ENCODE data around the gene RBBP9.
A peak's percentile ranks its signal among the peaks of the same experiment; 100 is the strongest.

RBBP9 gene

DNA sequence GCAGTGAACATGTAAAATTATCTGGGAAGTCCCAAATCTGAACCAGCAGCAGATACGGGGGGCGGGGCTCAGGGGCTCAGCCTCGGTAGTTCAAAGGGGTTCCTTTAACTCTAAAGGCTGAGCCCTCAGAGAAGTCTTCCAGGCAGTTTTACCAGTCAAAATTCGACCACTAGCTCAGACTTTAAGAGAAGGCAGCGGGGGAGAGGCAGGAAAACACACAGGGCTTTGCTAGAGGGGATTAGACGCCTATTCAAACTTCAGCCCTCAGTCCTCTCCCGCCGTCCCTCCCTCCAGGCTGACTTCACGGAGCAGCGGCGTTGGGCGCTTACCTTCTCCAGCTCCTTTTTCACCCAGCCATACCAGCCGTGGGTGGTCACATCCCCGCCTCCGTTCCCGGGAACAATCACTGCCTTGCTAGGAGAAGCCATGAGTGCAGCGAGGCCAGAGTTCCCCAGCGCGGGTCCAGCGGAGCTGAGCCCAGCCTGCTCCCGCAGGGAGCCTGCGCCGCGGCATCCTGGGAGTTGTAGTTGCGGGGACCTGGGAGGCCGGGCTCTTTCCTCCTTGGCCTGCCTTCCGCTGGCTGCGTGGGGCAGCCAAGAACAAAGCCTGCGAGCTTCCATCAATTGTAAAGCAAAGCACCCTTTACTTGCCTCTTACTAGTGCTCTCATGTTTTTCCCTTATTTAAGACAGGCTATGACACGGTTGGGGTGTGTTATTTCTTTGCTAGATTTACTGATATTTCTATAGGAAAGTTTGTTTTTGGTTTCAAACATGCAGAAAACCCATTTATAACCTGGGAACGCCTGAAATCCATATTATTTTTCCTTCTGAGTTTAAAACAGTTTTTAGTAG is at the start of gene RBBP9:
RBBP9 (minus strand) TSS at position 486 of the 853 bp plus-strand sequence; CDS start at position 428, 58 bp downstream.
- Histone ChIP-seq H3K9ac (ENCODE audit: low read depth in 1 of 2, low read length in 2 of 2) (peak within 1 kb of the TSS; percentile 70 to 93), H3K9me3 (ENCODE audit: control insufficient read depth in 2 of 2, low read length in 2 of 2) (no peaks in the 10 kb centered on the region), H3K4me3 (ENCODE audit: low read length in 2 of 2) (peak within 1 kb of the TSS; percentile 92 to 93), H3K27me3 (ENCODE audit: control insufficient read depth in 2 of 2, insufficient read depth in 2 of 2, low read length in 2 of 2) (no peaks in the 10 kb centered on the region), H3K27ac (ENCODE audit: low read depth in 2 of 2, low read length in 2 of 2) (peak within 1 kb of the TSS in 1 of 2 donors; percentile 39), H3K36me3 (ENCODE audit: control insufficient read depth in 2 of 2, insufficient read depth in 2 of 2, low read length in 2 of 2) (peaks cover 0 to 3% of the 10 kb centered on the region in 2 donors), H3K4me1 (ENCODE audit: control insufficient read depth in 2 of 2, insufficient read depth in 2 of 2, low read length in 2 of 2) (peaks cover 7 to 10% of the 10 kb centered on the region in 2 donors)

DNA sequence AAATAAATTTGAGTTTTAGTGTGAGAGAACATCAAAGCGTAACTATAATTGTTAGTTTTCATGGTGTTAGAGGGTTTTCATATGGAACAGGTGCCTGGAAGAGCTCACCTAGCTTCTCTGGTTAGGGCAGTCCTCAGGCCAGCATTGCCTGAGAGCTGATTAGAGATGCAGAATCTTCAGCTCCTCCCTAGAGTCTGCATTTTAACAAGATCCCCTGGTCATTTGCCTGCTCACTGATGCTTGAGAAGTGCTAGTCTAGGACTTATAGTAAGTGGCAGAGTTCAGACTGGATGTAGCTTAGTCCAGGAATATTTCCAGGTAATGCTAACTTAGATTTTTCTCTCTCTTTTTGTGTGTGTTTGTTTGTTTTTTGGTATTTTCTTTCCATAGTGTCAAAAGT is 48.5 kb upstream of the RBBP9 start:
- Histone ChIP-seq H3K9me3 (ENCODE audit: control insufficient read depth in 2 of 2, low read length in 2 of 2) (no peaks in the 10 kb centered on the region), H3K4me3 (ENCODE audit: low read length in 2 of 2) (no peak overlapping the region), H3K27ac (ENCODE audit: low read depth in 2 of 2, low read length in 2 of 2) (no peak overlapping the region), H3K9ac (ENCODE audit: low read depth in 1 of 2, low read length in 2 of 2) (no peak overlapping the region), H3K36me3 (ENCODE audit: control insufficient read depth in 2 of 2, insufficient read depth in 2 of 2, low read length in 2 of 2) (peaks cover 50 to 67% of the 10 kb centered on the region in 2 donors), H3K27me3 (ENCODE audit: control insufficient read depth in 2 of 2, insufficient read depth in 2 of 2, low read length in 2 of 2) (no peaks in the 10 kb centered on the region), H3K4me1 (ENCODE audit: control insufficient read depth in 2 of 2, insufficient read depth in 2 of 2, low read length in 2 of 2) (no peaks in the 10 kb centered on the region)

DNA sequence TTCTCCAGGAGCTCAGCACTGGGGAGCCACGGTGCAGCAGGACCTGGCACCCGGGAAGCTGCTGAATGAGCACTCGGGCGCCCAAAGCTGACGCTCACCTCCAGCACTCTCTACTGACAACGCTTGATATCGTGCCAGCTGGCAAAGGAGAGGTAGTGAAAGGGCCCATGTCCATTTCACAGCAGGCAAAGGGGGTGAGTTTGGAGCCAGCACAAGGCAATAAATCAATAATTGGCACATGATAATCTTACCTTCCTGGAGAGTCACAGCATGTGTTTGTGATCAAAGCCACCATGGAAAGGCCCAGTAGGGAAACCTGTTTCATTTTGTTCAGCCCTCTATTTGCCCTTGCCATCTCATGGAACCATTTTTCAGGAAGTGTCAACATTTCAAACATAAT is 46.9 kb upstream of the RBBP9 start:
- H3K9ac ChIP-seq (ENCODE audit: low read depth in 1 of 2, low read length in 2 of 2) = no peak overlapping the region
- H3K27ac ChIP-seq (ENCODE audit: low read depth in 2 of 2, low read length in 2 of 2) = no peak overlapping the region
- no peaks in the 10 kb centered on the region for H3K4me1 ChIP-seq (ENCODE audit: control insufficient read depth in 2 of 2, insufficient read depth in 2 of 2, low read length in 2 of 2)
- no peaks in the 10 kb centered on the region for H3K27me3 ChIP-seq (ENCODE audit: control insufficient read depth in 2 of 2, insufficient read depth in 2 of 2, low read length in 2 of 2)
- no peak overlapping the region for H3K4me3 ChIP-seq (ENCODE audit: low read length in 2 of 2)
- H3K9me3 ChIP-seq (ENCODE audit: control insufficient read depth in 2 of 2, low read length in 2 of 2) = no peaks in the 10 kb centered on the region
- peaks cover 54 to 70% of the 10 kb centered on the region in 2 donors for H3K36me3 ChIP-seq (ENCODE audit: control insufficient read depth in 2 of 2, insufficient read depth in 2 of 2, low read length in 2 of 2)

DNA sequence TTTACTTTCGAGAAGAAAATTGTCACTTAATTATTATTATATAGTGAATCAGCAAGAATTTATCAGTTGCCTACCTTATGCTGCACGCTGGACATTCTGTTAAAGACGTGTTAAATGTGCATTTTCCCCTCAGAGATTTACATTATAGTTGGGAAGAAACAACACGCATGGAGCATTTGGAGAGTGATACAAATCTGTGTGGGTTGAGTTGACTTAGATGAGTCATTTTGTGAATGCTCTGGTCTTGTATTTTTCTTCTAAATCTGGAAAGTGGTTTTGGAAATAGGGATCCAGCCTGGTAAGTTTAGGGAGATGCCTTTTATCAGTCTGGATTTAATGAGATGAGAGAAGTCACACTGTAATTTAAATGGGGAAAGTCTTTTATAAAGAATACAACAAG is 46.2 kb upstream of the RBBP9 start:
- Histone ChIP-seq H3K36me3 (ENCODE audit: control insufficient read depth in 2 of 2, insufficient read depth in 2 of 2, low read length in 2 of 2) (peaks cover 54 to 66% of the 10 kb centered on the region in 2 donors), H3K4me3 (ENCODE audit: low read length in 2 of 2) (no peak overlapping the region), H3K4me1 (ENCODE audit: control insufficient read depth in 2 of 2, insufficient read depth in 2 of 2, low read length in 2 of 2) (no peaks in the 10 kb centered on the region), H3K9ac (ENCODE audit: low read depth in 1 of 2, low read length in 2 of 2) (no peak overlapping the region), H3K27ac (ENCODE audit: low read depth in 2 of 2, low read length in 2 of 2) (no peak overlapping the region), H3K27me3 (ENCODE audit: control insufficient read depth in 2 of 2, insufficient read depth in 2 of 2, low read length in 2 of 2) (no peaks in the 10 kb centered on the region), H3K9me3 (ENCODE audit: control insufficient read depth in 2 of 2, low read length in 2 of 2) (no peaks in the 10 kb centered on the region)

DNA sequence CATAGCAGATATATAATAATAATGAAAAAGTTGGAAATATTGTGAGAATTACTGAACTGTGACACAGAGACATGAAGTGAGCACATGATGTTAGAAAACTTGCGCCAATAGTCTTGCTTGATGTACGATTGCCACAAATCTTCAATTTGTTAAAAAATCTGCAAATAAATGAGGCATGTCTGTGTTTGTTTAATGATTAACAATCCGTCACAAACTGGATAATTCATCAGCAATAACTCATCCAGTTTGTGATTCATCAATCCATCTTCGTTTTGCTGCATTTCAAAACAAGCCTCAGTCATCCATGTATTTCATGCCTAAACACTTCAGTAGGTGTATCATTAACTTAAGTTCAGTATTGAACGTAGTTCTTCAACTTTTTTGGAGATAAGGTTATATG is 44.7 kb upstream of the RBBP9 start:
- Histone ChIP-seq H3K36me3 (ENCODE audit: control insufficient read depth in 2 of 2, insufficient read depth in 2 of 2, low read length in 2 of 2) (peaks cover 58 to 63% of the 10 kb centered on the region in 2 donors), H3K9ac (ENCODE audit: low read depth in 1 of 2, low read length in 2 of 2) (no peak overlapping the region), H3K27ac (ENCODE audit: low read depth in 2 of 2, low read length in 2 of 2) (no peak overlapping the region), H3K4me3 (ENCODE audit: low read length in 2 of 2) (no peak overlapping the region), H3K4me1 (ENCODE audit: control insufficient read depth in 2 of 2, insufficient read depth in 2 of 2, low read length in 2 of 2) (no peaks in the 10 kb centered on the region), H3K27me3 (ENCODE audit: control insufficient read depth in 2 of 2, insufficient read depth in 2 of 2, low read length in 2 of 2) (no peaks in the 10 kb centered on the region), H3K9me3 (ENCODE audit: control insufficient read depth in 2 of 2, low read length in 2 of 2) (no peaks in the 10 kb centered on the region)

DNA sequence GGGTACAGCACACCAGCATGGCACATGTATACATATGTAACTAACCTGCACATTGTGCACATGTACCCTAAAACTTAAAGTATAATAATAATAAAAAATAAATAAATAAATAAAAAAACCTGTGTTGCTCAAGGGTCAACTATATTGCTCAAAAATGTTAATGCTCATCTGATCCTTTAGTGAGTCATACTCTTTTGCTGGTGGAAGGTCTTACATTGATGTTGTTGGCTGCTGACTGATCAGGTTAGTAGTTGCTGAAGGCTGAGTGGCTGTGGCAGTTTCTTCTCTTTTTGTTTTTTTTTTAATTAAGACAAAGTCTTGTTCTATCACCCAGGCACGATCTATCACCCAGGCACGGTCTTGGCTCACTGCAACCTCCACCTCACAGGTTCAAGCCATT is 40.6 kb upstream of the RBBP9 start:
- H3K4me3 ChIP-seq (ENCODE audit: low read length in 2 of 2) = no peak overlapping the region
- no peaks in the 10 kb centered on the region for H3K27me3 ChIP-seq (ENCODE audit: control insufficient read depth in 2 of 2, insufficient read depth in 2 of 2, low read length in 2 of 2)
- H3K9ac ChIP-seq (ENCODE audit: low read depth in 1 of 2, low read length in 2 of 2) = no peak overlapping the region
- H3K4me1 ChIP-seq (ENCODE audit: control insufficient read depth in 2 of 2, insufficient read depth in 2 of 2, low read length in 2 of 2) = no peaks in the 10 kb centered on the region
- no peaks in the 10 kb centered on the region for H3K9me3 ChIP-seq (ENCODE audit: control insufficient read depth in 2 of 2, low read length in 2 of 2)
- H3K27ac ChIP-seq (ENCODE audit: low read depth in 2 of 2, low read length in 2 of 2) = no peak overlapping the region
- peaks cover 50 to 58% of the 10 kb centered on the region in 2 donors for H3K36me3 ChIP-seq (ENCODE audit: control insufficient read depth in 2 of 2, insufficient read depth in 2 of 2, low read length in 2 of 2)

DNA sequence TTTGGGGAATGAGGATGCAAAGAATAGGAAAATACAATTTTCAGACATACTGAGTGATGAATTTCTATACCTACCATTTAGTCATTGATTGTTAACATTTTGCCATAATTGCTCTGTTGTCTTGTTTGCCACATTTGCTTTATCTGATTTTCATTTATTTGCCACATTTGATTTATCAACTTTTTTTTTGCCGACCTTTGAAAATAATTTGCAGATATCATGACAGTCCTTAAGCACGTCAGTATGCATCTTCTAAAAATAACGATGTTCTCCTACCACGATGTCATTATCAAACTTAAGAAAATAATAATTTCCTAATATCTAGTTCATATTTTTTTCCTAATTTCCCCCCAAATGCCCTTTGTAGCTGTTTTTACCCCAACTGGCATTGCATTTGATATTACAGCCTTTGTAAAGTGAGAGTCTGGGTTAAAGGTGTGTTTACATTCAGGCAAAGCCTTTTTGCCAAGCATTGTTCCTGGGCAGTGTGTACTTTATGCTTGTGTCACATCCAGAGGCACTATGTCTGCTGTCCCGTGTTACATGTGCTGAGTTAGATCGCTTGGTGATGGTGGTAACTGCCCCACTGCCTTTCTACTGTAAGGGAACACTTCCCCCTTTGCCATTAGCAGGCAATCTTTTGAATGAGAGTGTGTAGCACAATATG is 37.1 kb upstream of the RBBP9 start:
- Histone ChIP-seq H3K4me3 (ENCODE audit: low read length in 2 of 2) (no peak overlapping the region), H3K36me3 (ENCODE audit: control insufficient read depth in 2 of 2, insufficient read depth in 2 of 2, low read length in 2 of 2) (peaks cover 49 to 65% of the 10 kb centered on the region in 2 donors), H3K27ac (ENCODE audit: low read depth in 2 of 2, low read length in 2 of 2) (no peak overlapping the region), H3K9me3 (ENCODE audit: control insufficient read depth in 2 of 2, low read length in 2 of 2) (no peaks in the 10 kb centered on the region), H3K9ac (ENCODE audit: low read depth in 1 of 2, low read length in 2 of 2) (no peak overlapping the region), H3K27me3 (ENCODE audit: control insufficient read depth in 2 of 2, insufficient read depth in 2 of 2, low read length in 2 of 2) (no peaks in the 10 kb centered on the region), H3K4me1 (ENCODE audit: control insufficient read depth in 2 of 2, insufficient read depth in 2 of 2, low read length in 2 of 2) (no peaks in the 10 kb centered on the region)

DNA sequence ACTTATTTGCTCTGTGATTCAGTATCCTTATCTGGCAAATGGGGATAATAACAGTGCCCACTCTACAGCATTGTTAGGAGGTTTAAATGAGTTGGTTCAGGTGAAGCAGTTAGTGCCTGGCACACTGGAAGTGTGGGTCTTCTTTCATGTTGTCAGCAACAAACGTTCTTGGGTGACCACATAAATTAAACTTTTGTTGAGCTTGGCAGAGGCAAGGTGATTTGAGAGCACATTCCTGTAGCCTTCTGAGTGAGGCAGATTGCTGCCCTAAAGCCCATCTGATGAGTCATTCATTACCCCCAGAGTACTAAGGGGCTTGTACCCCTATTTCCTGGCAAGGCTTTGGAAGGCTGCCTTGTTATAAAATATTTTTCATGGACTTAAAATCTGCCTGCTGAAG is 36.5 kb upstream of the RBBP9 start:
- Histone ChIP-seq H3K4me3 (ENCODE audit: low read length in 2 of 2) (no peak overlapping the region), H3K27me3 (ENCODE audit: control insufficient read depth in 2 of 2, insufficient read depth in 2 of 2, low read length in 2 of 2) (no peaks in the 10 kb centered on the region), H3K36me3 (ENCODE audit: control insufficient read depth in 2 of 2, insufficient read depth in 2 of 2, low read length in 2 of 2) (peaks cover 56 to 69% of the 10 kb centered on the region in 2 donors), H3K9ac (ENCODE audit: low read depth in 1 of 2, low read length in 2 of 2) (no peak overlapping the region), H3K27ac (ENCODE audit: low read depth in 2 of 2, low read length in 2 of 2) (no peak overlapping the region), H3K9me3 (ENCODE audit: control insufficient read depth in 2 of 2, low read length in 2 of 2) (no peaks in the 10 kb centered on the region), H3K4me1 (ENCODE audit: control insufficient read depth in 2 of 2, insufficient read depth in 2 of 2, low read length in 2 of 2) (no peaks in the 10 kb centered on the region)

DNA sequence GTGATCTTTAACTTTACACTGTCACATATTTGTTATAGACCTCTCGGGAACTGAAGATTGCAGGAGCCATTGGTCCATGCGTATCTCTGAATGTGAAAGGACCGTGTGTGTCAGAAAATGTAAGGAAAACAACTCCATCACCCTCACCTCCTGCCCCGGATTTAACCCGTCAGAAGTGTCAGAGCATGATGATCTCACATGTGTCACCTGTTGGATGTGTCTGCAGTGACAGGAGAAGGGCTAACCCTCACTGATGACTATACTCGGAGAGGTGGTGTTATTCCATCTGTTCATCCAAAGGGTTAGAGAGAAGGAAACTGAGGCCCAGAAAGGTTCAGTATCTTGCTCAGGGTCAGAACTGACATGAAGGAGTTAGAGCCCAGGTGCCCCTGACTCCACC is 35.6 kb upstream of the RBBP9 start:
- no peaks in the 10 kb centered on the region for H3K27me3 ChIP-seq (ENCODE audit: control insufficient read depth in 2 of 2, insufficient read depth in 2 of 2, low read length in 2 of 2)
- no peaks in the 10 kb centered on the region for H3K4me1 ChIP-seq (ENCODE audit: control insufficient read depth in 2 of 2, insufficient read depth in 2 of 2, low read length in 2 of 2)
- no peak overlapping the region for H3K9ac ChIP-seq (ENCODE audit: low read depth in 1 of 2, low read length in 2 of 2)
- H3K36me3 ChIP-seq (ENCODE audit: control insufficient read depth in 2 of 2, insufficient read depth in 2 of 2, low read length in 2 of 2) = peaks cover 60 to 73% of the 10 kb centered on the region in 2 donors
- no peak overlapping the region for H3K4me3 ChIP-seq (ENCODE audit: low read length in 2 of 2)
- no peak overlapping the region for H3K27ac ChIP-seq (ENCODE audit: low read depth in 2 of 2, low read length in 2 of 2)
- no peaks in the 10 kb centered on the region for H3K9me3 ChIP-seq (ENCODE audit: control insufficient read depth in 2 of 2, low read length in 2 of 2)

DNA sequence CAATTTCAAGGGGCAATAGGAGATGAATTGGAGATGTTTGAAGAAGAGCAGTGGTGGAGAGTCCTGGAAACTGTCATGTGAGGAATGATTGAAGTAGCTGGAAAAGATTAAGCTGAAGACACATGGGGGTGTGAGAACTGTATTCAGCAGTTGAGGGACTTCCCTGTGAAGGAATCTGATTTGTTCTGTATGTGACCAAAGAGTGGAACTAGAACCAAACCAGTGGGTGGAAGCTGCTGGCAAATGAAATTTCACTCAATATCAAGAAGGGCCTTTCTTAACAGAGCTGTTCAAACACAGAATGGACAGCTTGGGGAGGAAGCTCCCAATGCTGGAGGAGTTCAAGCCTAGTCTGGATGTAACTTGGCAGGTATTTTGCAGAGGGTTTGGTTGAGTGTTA is 32.0 kb upstream of the RBBP9 start:
- no peak overlapping the region for H3K9ac ChIP-seq (ENCODE audit: low read depth in 1 of 2, low read length in 2 of 2)
- no peak overlapping the region for H3K27ac ChIP-seq (ENCODE audit: low read depth in 2 of 2, low read length in 2 of 2)
- no peaks in the 10 kb centered on the region for H3K9me3 ChIP-seq (ENCODE audit: control insufficient read depth in 2 of 2, low read length in 2 of 2)
- H3K4me3 ChIP-seq (ENCODE audit: low read length in 2 of 2) = no peak overlapping the region
- H3K4me1 ChIP-seq (ENCODE audit: control insufficient read depth in 2 of 2, insufficient read depth in 2 of 2, low read length in 2 of 2) = no peaks in the 10 kb centered on the region
- peaks cover 73 to 85% of the 10 kb centered on the region in 2 donors for H3K36me3 ChIP-seq (ENCODE audit: control insufficient read depth in 2 of 2, insufficient read depth in 2 of 2, low read length in 2 of 2)
- H3K27me3 ChIP-seq (ENCODE audit: control insufficient read depth in 2 of 2, insufficient read depth in 2 of 2, low read length in 2 of 2) = no peaks in the 10 kb centered on the region

Measured in mucosa of rectum (tissue), 2 donors.